A549 treated with CpdA at 1 μM for 4 hours (cell line): ENCODE results near the gene CGB3. TPM values are rescaled to one million over a fixed set of nuclear protein-coding genes. Genes with fewer than 3 reads are reported as not detected.

ENCODE experiments used
- total RNA-seq: library from RNA; stranded (reverse); fragments of 200-300 nt; extraction: Qiagen RNA extraction; gene quantifications from 5 replicates; pipeline ENCODE4 v1.2.3, GENCODE V29; 2022; ENCODE audit warnings: low read depth

The CGB3 gene
- total RNA-seq: 0.09 to 0.44 TPM in 2 of 5 replicates, not detected in the others

GRCh38 chr19:49024233-49024632 lies at the start of gene CGB3:
TSS of gene CGB3 (minus strand) at chr19:49024333. CDS start at chr19:49023971, 362 bp downstream.

DNA sequence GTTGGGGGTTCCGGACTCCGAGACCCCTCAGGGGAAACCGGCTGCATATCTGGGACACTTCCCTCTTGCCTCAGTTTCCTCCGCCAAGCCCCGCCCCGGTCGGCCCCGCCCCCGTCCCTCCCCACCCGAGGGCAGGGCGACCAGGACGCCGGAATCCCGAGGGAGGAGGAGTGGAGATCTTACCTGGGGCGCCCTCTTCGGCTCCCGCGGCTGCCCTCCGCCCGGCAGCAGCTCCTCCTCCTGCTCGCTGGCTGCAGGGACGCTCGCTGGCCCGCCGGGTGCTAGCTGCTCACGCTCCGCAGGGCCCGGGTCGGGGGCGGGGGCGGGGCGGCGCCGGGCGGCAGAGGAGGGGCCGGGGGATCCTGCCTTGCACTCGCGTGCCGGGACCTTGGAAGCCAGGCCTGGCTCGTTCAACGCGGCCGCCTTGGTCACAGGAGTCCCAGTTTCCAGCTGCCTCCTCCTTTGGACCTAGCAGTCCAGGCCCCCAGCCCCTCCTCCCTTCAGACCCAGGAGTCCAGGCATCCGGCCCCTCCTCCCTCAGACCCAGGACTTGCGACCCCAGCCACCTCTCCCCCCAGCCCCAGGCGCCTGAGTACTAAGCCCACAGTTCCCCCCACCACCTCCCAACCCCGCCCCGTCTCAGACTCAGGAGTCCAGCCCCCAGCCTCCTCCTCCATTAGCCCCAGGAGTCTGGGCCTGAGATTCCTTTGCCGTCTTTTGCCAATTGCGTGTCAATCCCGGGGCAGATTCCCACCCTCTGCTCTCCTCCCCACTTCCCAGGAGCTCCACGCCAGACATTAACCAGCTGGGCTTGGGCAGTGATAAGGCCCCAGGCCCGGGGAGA lies 40.9 kb upstream of the CGB3 start, which contains the start of gene NTF4:
Gene NTF4 (minus strand): TSS at position 51 of the 844 bp plus-strand sequence. CDS start 2,821 bp downstream, outside the sequence.

DNA sequence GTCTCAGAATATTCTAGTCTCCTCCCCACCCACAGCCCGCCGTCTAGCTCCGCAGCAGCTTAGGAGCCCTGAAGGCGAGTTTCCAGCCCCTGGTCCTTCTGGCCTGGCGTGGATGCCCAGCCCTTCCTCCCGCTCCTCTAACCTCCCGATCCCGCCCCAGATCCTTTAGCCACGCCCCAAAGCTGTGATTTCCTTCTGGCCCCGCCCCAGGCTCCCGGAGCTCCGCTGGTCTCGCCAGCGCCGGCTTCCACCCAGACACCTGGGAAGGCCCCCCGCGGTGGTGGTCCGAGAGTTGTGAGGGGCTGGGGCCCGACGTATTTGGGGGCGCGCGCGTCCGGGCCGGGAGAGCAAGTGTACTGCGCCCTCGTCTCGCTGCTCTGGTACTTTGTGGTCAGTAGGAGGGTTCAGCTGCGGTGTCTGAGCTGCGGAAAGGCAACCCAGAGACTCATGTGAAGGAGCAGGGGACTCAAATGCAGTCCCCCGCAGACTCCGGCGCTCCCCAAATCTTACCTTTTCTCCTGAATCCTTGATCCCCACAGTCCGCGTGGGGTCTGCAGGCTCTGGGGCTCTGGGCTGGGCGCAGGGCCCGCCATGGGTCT lies 33.6 kb upstream of the CGB3 start, which contains the start of gene CGB7:
Gene CGB7 (minus strand): TSS at position 114 of the 599 bp plus-strand sequence. CDS start 2,374 bp downstream, outside the sequence.

DNA sequence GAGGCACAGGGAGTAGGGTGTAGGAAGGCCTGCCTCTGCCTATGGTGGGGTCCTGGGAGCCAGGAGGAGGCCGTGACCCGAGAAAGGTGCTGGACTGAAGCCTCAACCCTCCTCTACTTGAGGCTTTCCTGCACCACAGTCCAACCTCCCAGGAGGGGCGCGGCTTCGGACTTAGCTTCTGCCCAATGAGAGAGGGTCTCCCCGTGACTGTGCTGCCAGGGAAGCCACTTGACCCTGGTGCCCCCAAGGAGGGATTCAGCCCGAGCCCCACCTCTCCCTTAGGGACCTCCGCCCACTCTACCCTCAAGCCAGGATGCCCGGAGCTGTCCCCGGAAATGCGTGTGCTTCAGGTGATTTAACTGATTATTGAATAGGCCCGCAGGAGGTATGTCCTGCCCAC lies 24.9 kb upstream of the CGB3 start, which contains the start of gene CGB8:
Gene CGB8 (minus strand): TSS at position 101 of the 400 bp plus-strand sequence. CDS start 372 bp downstream, outside the sequence.

GRCh38 chr19:49043548-49043947 lies 19.4 kb upstream of the CGB3 start, which contains the start of gene CGB5:
TSS of gene CGB5 (plus strand) at chr19:49043848. CDS start at chr19:49044210, 362 bp downstream.

DNA sequence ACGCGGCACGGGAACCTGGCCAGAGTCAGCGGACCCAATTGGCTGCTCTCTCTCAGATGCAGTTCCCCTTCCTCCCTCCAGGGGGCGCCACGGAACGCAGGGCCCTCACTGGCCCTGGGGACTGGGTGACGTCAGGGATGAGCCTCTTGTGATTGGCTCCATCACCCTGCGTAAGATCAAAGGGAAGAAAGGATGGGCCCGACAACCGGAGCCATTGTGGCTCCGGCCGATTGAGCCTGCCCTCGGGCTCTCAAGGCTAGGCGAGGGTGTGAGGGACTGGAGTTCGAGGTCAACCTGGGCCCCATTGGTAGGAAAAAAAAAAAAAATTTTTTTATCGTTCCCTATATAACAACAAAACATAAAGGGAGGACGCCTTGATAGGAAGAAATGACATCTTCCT lies 12.7 kb upstream of the CGB3 start, which contains the start of gene CGB1:
Gene CGB1 (minus strand): TSS at position 81 of the 400 bp plus-strand sequence. CDS start 184 bp downstream, outside the sequence.

GRCh38 chr19:49031642-49032301 lies 7.6 kb upstream of the CGB3 start, which contains the start of gene CGB2:
TSS of gene CGB2 (plus strand) at chr19:49031890. CDS start at chr19:49032096, 206 bp downstream.

GRCh38 chr19:49017041-49017665 lies 7.0 kb downstream of the CGB3 start, which contains the start of gene LHB:
TSS of gene LHB (minus strand) at chr19:49017091. CDS start at chr19:49017081, 10 bp downstream.

DNA sequence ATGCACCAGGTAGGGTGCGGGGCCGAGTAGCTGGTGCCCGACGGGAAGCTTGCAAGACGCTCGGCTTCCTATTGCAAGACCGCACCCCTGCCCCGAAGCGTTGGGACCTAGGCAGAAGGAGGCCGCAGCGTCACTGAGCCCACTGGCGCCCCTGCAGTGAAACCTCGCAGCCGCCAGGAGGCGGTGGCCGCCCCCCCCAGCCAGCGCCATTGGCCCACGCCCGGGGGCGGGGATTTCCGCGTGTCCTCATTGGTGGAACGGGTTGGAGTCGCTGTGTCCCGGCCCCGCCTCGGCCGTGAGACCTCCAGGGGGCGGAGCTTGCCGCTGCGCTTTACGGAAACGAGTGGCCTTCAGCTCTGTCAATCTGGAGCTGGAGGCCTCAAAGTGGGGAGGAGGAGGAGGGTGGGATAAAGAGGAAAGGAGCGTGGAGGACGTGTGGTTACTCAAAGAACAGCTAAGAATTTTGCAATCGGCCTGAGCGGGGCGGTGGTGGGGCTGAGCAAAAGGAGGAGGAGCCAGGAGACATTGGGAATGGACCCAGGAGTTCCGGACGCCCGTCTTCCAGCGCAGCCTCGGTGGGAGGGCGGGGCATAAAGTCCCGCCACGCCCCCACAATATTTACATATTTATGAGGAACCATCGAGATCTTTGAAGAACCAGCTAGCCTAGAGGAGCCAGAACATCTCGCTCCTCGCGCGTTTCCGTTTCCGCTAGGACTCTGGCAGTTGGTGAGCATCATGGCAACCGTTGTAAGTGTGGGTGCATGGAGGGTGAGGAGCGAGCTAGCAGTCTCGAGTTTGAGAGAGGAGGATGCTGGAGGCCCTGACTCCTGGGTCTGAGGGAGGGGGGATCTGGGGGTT lies 30.7 kb downstream of the CGB3 start, which contains the start of the genes GYS1 and RUVBL2:
Gene GYS1 (minus strand): TSS at position 135 of the 860 bp plus-strand sequence. CDS start 197 bp downstream, outside the sequence.
Gene RUVBL2 (plus strand): TSS at position 713 of the 860 bp plus-strand sequence. CDS start 25 bp downstream, at position 738.

Other genes with a start within 250 kb of the CGB3 start
- gene BCAT2, start 213.3 kb downstream of the CGB3 start, total RNA-seq: 50.8 to 60.8 TPM (median 56.6 TPM) in 5 replicates
- 13.8 to 16.7 TPM (median 14.3 TPM) in 5 replicates for gene HSD17B14, start 187.8 kb downstream of the CGB3 start, total RNA-seq
- 1.5 to 3.4 TPM (median 2.2 TPM) in 5 replicates for gene PLEKHA4, start 155.7 kb downstream of the CGB3 start, total RNA-seq
- gene PPP1R15A, start 151.9 kb downstream of the CGB3 start, total RNA-seq: 94.1 to 157 TPM (median 116 TPM) in 5 replicates
- gene TULP2, start 125.6 kb downstream of the CGB3 start, total RNA-seq: not detected in 5 replicates
- gene NUCB1, start 124.0 kb downstream of the CGB3 start, total RNA-seq: 185 to 225 TPM (median 213 TPM) in 5 replicates
- gene DHDH, start 90.6 kb downstream of the CGB3 start, total RNA-seq: 1.2 to 2.2 TPM (median 1.5 TPM) in 5 replicates
- gene BAX, start 69.5 kb downstream of the CGB3 start, total RNA-seq: 295 to 420 TPM (median 376 TPM) in 5 replicates
- 18,205 to 25,130 TPM (median 20,428 TPM) in 5 replicates for gene FTL, start 59.0 kb downstream of the CGB3 start, total RNA-seq
- 17.3 to 22.6 TPM (median 19.8 TPM) in 5 replicates for gene GYS1, start 31.0 kb downstream of the CGB3 start, total RNA-seq
- 219 to 243 TPM (median 229 TPM) in 5 replicates for gene RUVBL2, start 30.4 kb downstream of the CGB3 start, total RNA-seq
- gene LHB, start 7.2 kb downstream of the CGB3 start, total RNA-seq: not detected in 5 replicates
- gene CGB2, start 7.6 kb upstream of the CGB3 start, total RNA-seq: 0.27 to 0.70 TPM (median 0.32 TPM) in 4 of 5 replicates, not detected in the other
- gene CGB1, start 12.6 kb upstream of the CGB3 start, total RNA-seq: 0.27 to 0.64 TPM (median 0.38 TPM) in 3 of 5 replicates, not detected in the others
- gene CGB5, start 19.5 kb upstream of the CGB3 start, total RNA-seq: 0.54 to 1.6 TPM (median 1.5 TPM) in 5 replicates
- 2.1 to 8.1 TPM (median 4.6 TPM) in 5 replicates for gene CGB8, start 24.8 kb upstream of the CGB3 start, total RNA-seq
- 0.59 to 0.80 TPM (median 0.72 TPM) in 5 replicates for gene CGB7, start 33.4 kb upstream of the CGB3 start, total RNA-seq
- gene NTF4, start 40.5 kb upstream of the CGB3 start, total RNA-seq: 0.27 to 0.66 TPM (median 0.35 TPM) in 4 of 5 replicates, not detected in the other
- 0.01 TPM in 1 of 5 replicates, not detected in the others for gene KCNA7, start 48.4 kb upstream of the CGB3 start, total RNA-seq
- gene SNRNP70, start 61.1 kb upstream of the CGB3 start, total RNA-seq: 311 to 363 TPM (median 344 TPM) in 5 replicates
- gene LIN7B, start 90.0 kb upstream of the CGB3 start, total RNA-seq: 4.7 to 7.2 TPM (median 5.7 TPM) in 5 replicates
- 1.2 to 2.5 TPM (median 1.8 TPM) in 5 replicates for gene C19orf73, start 94.8 kb upstream of the CGB3 start, total RNA-seq
- 5.7 to 9.0 TPM (median 8.0 TPM) in 5 replicates for gene PPFIA3, start 95.2 kb upstream of the CGB3 start, total RNA-seq
- 0.07 to 0.14 TPM in 2 of 5 replicates, not detected in the others for gene HRC, start 131.1 kb upstream of the CGB3 start, total RNA-seq
- gene TRPM4, start 133.5 kb upstream of the CGB3 start, total RNA-seq: 6.8 to 9.9 TPM (median 7.3 TPM) in 5 replicates